Ovary (tissue), 9 donors: Measurements from ENCODE around the gene CPPED1. TPM values are rescaled to one million over a fixed set of nuclear protein-coding genes. Genes with fewer than 3 reads are reported as not detected.

Experiments used
- DNase-seq, 5 donors: peaks; one replicate each; pipeline ENCODE4 v3.0.0-alpha.2; 2019 to 2020
- H3K27ac ChIP-seq, 2 donors: fragments of 200-600 bp; one replicate each; pipeline versions ENCODE4 v1.5.1 to v1.8.0; 2019 to 2022
- H3K27me3 ChIP-seq: fragments of 200-600 bp; one replicate; pipeline ENCODE4 v1.8.0; 2022
- H3K36me3 ChIP-seq: fragments of 200-600 bp; sonication (generic); one replicate; pipeline ENCODE4 v1.5.1; 2019
- H3K4me1 ChIP-seq: one replicate; pipeline ENCODE4 v1.8.1; 2013; ENCODE audit warnings: mild to moderate bottlenecking, moderate library complexity; ENCODE audit not compliant: insufficient read depth
- H3K4me3 ChIP-seq: fragments of 200-600 bp; sonication (generic); one replicate; pipeline ENCODE4 v1.5.1; 2017
- H3K9me3 ChIP-seq, 2 donors: fragments of 200-600 bp in 1 of 2; sonication (generic) in 1 of 2; one replicate each; pipeline versions ENCODE4 v1.5.1 to v1.8.1; 2013 to 2019; ENCODE audit warnings: mild to moderate bottlenecking in 1 of 2, moderate library complexity in 1 of 2
- EP300 ChIP-seq: sonication (generic); formaldehyde crosslinking; IDR thresholded peaks from one replicate; pipeline ENCODE4 v1.6.1; 2017; ENCODE audit warnings: antibody characterized with exemption
- POLR2A ChIP-seq: fragments of 450-650 bp; IDR thresholded peaks from one replicate; pipeline ENCODE4 v1.6.1; 2017; ENCODE audit warnings: antibody characterized with exemption, mild to moderate bottlenecking, moderate library complexity
- WGBS, 3 donors: extraction: QIAGEN DNeasy Blood & Tissue Kit in 1 of 3; methylation state at CpG; one replicate each; pipeline versions ENCODE4 v1.1.5 to v1.1.7; 2013 to 2017; 5-methylcytosine and 5-hydroxymethylcytosine counted together
- intact Hi-C, 4 donors: fragments of 100-400 bp; cut with DNase I; formaldehyde crosslinking; loops; one replicate each; pipeline versions ENCODE4 v1.11.0 to v1.15.1; 2022 to 2023
- polyA plus RNA-seq, 2 donors: library from polyadenylated mRNA; stranded (reverse); fragments of 200-250 nt in 1 of 2; fragments of 350-450 nt in 1 of 2; fragmentation: Illumina TruSeq in 1 of 2; extraction: RNeasy Lipid Tissue Mini Kit (QIAGEN cat#74804) in 1 of 2; gene quantifications; one replicate each; pipeline ENCODE4 v1.2.3, GENCODE V29; 2013 to 2014
- total RNA-seq, 7 donors: library from RNA; depleted of rRNA in 2 of 7; stranded (reverse); fragments of >200 nt in 2 of 7; fragmentation: NEBNext Ultra II Directional in 3 of 7; extraction: Animal tissue kit (Norgen Biotek cat#: 25700) in 3 of 7; gene quantifications; one replicate each; pipeline versions ENCODE4 v1.1.0 to v1.2.4, GENCODE V29; 2016 to 2023
- TF ChIP-seq, protein P1 (sequence below), 3 donors: fragments of 450-650 bp in 2 of 3; fragments of 200-600 bp in 1 of 3; IDR thresholded peaks; one replicate each; pipeline versions ENCODE4 v1.5.1 to v1.8.0; 2016 to 2022; ENCODE audit warnings: antibody characterized with exemption in 3 of 3, mild to moderate bottlenecking in 1 of 3
- donor health status: DM: no; HTN: no; CAD: no; lungs with moderate emphysema.
- donor health status: DM: no; HTN: no; CAD: no.
- donor health status: Bipolar disorder and iron deficiency.
- donor health status: DM: yes; HTN: yes; CAD: no.
- donor health status: DM: no; HTN: no; CAD: no.
- donor health status: DM: yes; HTN: yes; CAD: no.

Gene CPPED1
- total and polyA plus RNA-seq, 9 donors = 6.0 to 23.3 (median 13.0) TPM

DNA sequence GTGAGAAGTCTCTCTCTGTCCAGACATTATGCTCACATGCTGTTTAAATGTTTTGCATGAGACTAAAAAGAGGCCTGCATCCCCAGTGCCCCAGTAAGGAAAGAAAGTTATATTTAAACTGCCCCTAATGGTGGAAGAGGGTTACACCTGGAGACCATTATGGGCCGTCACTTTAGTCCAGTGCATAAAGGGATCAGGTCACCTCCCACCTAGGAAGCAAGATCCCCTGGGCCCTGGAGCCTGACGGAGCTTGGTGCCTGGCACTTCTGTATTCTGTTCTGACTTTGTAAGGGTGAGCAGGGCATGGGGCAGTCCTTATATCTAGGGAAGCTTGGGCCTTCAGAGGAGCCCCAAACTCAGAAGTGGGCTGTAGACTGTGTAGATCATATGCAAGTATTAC, 67.9 kb downstream of the CPPED1 start:
- no peak for DNase-seq
- Histone ChIP-seq H3K9me3 (no peaks in the 10 kb centered on the region), H3K4me1 (no peaks in the 10 kb centered on the region), H3K4me3 (no peak overlapping the region), H3K36me3 (no peaks in the 10 kb centered on the region), H3K27ac (no peak overlapping the region), H3K27me3 (no peaks in the 10 kb centered on the region)
- WGBS, 3 donors = 88 to 97% (median 94%) methylated on average over 2 of the region's 2 CpGs
- intact Hi-C loops = no loop called here
- TF ChIP-seq POLR2A = no peak
- no peak for TF ChIP-seq EP300
- TF ChIP-seq, protein P1, sequence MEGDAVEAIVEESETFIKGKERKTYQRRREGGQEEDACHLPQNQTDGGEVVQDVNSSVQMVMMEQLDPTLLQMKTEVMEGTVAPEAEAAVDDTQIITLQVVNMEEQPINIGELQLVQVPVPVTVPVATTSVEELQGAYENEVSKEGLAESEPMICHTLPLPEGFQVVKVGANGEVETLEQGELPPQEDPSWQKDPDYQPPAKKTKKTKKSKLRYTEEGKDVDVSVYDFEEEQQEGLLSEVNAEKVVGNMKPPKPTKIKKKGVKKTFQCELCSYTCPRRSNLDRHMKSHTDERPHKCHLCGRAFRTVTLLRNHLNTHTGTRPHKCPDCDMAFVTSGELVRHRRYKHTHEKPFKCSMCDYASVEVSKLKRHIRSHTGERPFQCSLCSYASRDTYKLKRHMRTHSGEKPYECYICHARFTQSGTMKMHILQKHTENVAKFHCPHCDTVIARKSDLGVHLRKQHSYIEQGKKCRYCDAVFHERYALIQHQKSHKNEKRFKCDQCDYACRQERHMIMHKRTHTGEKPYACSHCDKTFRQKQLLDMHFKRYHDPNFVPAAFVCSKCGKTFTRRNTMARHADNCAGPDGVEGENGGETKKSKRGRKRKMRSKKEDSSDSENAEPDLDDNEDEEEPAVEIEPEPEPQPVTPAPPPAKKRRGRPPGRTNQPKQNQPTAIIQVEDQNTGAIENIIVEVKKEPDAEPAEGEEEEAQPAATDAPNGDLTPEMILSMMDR (IDR thresholded peaks at IDR 0.05) = no peak

- intact Hi-C loops = no loop called here
- no peaks in the 10 kb centered on the region for H3K4me1 ChIP-seq
- H3K36me3 ChIP-seq = no peaks in the 10 kb centered on the region
- H3K27ac ChIP-seq = no peak overlapping the region
- no peak overlapping the region for H3K4me3 ChIP-seq
- no peak for DNase-seq
- H3K27me3 ChIP-seq = no peaks in the 10 kb centered on the region
- TF ChIP-seq EP300 = no peak
- H3K9me3 ChIP-seq = no peaks in the 10 kb centered on the region
Measured at GRCh38 chr16:12732600-12732999, 71.1 kb downstream of the CPPED1 start.

- intact Hi-C loops = no loop called here
- WGBS, 3 donors = 27 to 47% (median 32%) methylated on average over 4 of the region's 4 CpGs
- H3K4me1 ChIP-seq = no peaks in the 10 kb centered on the region
- TF ChIP-seq, protein P1 (IDR thresholded peaks at IDR 0.05) = no peak
- TF ChIP-seq POLR2A (no peak), EP300 (no peak)
- no peaks in the 10 kb centered on the region for H3K27me3 ChIP-seq
- no peak overlapping the region for H3K4me3 ChIP-seq
- no peaks in the 10 kb centered on the region for H3K36me3 ChIP-seq
- no peak for DNase-seq
- no peak overlapping the region for H3K27ac ChIP-seq
- no peaks in the 10 kb centered on the region for H3K9me3 ChIP-seq
Measured at GRCh38 chr16:12729448-12729847, 74.2 kb downstream of the CPPED1 start.

DNA sequence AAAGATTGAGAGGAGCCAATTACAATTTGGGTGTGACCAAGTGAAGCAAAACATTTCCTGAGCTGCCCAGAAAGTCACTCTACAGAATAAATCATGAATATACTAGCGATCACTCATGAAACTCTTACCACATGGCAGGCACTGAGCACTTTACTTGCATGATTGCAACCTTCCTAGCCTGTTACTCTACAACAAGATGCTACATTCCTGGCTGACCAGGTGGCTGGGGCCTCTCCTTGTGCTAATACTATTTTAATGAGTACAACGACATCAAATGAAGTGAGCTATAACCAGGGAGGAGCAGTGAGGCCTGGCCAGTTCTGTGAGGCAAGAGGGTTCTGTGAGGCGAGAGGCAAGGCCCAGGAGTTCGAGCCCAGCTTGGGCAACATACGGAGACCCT, 75.2 kb downstream of the CPPED1 start:
- DNase-seq = no peak
- H3K4me3 ChIP-seq = no peak overlapping the region
- TF ChIP-seq, protein P1 (IDR thresholded peaks at IDR 0.05) = no peak
- TF ChIP-seq EP300 (no peak), POLR2A (no peak)
- H3K27ac ChIP-seq = no peak overlapping the region
- no peaks in the 10 kb centered on the region for H3K4me1 ChIP-seq
- H3K36me3 ChIP-seq = no peaks in the 10 kb centered on the region
- intact Hi-C loops = no loop called here
- H3K9me3 ChIP-seq = no peaks in the 10 kb centered on the region
- H3K27me3 ChIP-seq = no peaks in the 10 kb centered on the region
- 79 to 86% (median 82%) methylated on average over 5 of the region's 5 CpGs for WGBS, 3 donors

GRCh38 chr16:12724226-12724625, 79.5 kb downstream of the CPPED1 start:
- Histone ChIP-seq H3K4me3 (no peak overlapping the region), H3K36me3 (no peaks in the 10 kb centered on the region), H3K27ac (no peak overlapping the region), H3K9me3 (no peaks in the 10 kb centered on the region), H3K4me1 (no peaks in the 10 kb centered on the region), H3K27me3 (no peaks in the 10 kb centered on the region)
- no peak for DNase-seq
- TF ChIP-seq, protein P1 (IDR thresholded peaks at IDR 0.05) = no peak
- TF ChIP-seq POLR2A = no peak
- TF ChIP-seq EP300 = no peak
- intact Hi-C loops = no loop called here
- 90 to 91% (median 90%) methylated on average over 8 of the region's 8 CpGs for WGBS, 3 donors
